HCT116 (cell line): ENCODE results near the gene PRCP. TPM values are rescaled to one million over a fixed set of nuclear protein-coding genes. Genes with fewer than 3 reads are reported as not detected.

ENCODE experiments used
- ATAC-seq: fragments of 200-7000 bp; cut with Tn5 transposase; 2 replicates; pipeline ENCODE4 v1.9.1; 2020; ENCODE audit warnings: mild to moderate bottlenecking, moderate library complexity
- BruUV-seq: library from RNA; stranded (reverse); fragments of 400-500 nt; replicated peaks from 2 replicates; lab custom pipeline; 2021; lab: Mats Ljungman, UMichigan
- CTCF ChIA-PET: fragments of 300-600 bp; sonication (Branson Sonifier 250); formaldehyde crosslinking; loops from one replicate; lab custom pipeline; 2021; ENCODE audit warnings: antibody characterized with exemption; lab: Charles Lee
- POLR2A ChIA-PET: fragments of 300-600, 350-600 bp; sonication (Branson Sonifier 250); formaldehyde crosslinking; loops from one replicate; lab custom pipeline; 2021; ENCODE audit warnings: antibody characterized with exemption; lab: Charles Lee
- RAD21 ChIA-PET, 2 experiments: fragments of 300-600 bp; sonication (Branson Sonifier 250); formaldehyde crosslinking; loops; one replicate each; lab custom pipeline; 2023; ENCODE audit warnings: low total read pairs in 2 of 2; ENCODE audit not compliant: uncharacterized antibody in 2 of 2, unreplicated experiment in 2 of 2, low non-redundant PET in 1 of 2; lab: Charles Lee
- DNase-seq: peaks from one replicate; pipeline ENCODE4 v3.0.0-alpha.2; 2010; ENCODE audit warnings: low read depth, low spot score
- H2AFZ ChIP-seq: fragments of 200-600 bp; shearing (Covaris generic), sonication (generic); 2 replicates; pipeline ENCODE4 v1.6.1; 2017; ENCODE audit warnings: low read depth, mixed run types, mixed read lengths, antibody characterized with exemption, low read length; ENCODE audit not compliant: poor library complexity, severe bottlenecking
- H3K27ac ChIP-seq: 2 replicates; pipeline ENCODE4 v1.5.1; 2012; ENCODE audit warnings: low read depth, low read length
- H3K27me3 ChIP-seq: fragments of 200-600 bp; sonication (generic); 2 replicates; pipeline ENCODE4 v1.6.1; 2016; ENCODE audit warnings: mixed run types, low read length, mixed read lengths; ENCODE audit not compliant: insufficient read depth
- H3K36me3 ChIP-seq, 2 experiments: fragments of 200-500 bp in 1 of 2; fragments of 200-600 bp in 1 of 2; sonication (Bioruptor generic) in 1 of 2; sonication (generic) in 1 of 2; 2 replicates each; pipeline versions ENCODE4 v1.5.1 to v1.6.1; 2014 to 2016; ENCODE audit warnings: low read length in 2 of 2, inconsistent platforms in 1 of 2, mixed read lengths in 1 of 2, mixed run types in 1 of 2; ENCODE audit not compliant: insufficient read depth in 2 of 2, control insufficient read depth in 1 of 2
- H3K4me1 ChIP-seq, 2 experiments: fragments of 200-600 bp in 1 of 2; sonication (generic) in 1 of 2; 2 replicates each; pipeline versions ENCODE4 v1.5.1 to v1.6.1; 2012 to 2017; ENCODE audit warnings: low read length in 2 of 2, inconsistent platforms in 1 of 2, mild to moderate bottlenecking in 1 of 2, mixed read lengths in 1 of 2, mixed run types in 1 of 2, moderate library complexity in 1 of 2; ENCODE audit not compliant: insufficient read depth in 2 of 2, control insufficient read depth in 1 of 2
- H3K4me2 ChIP-seq: fragments of 200-600 bp; sonication (generic); 2 replicates; pipeline ENCODE4 v1.6.1; 2017; ENCODE audit warnings: mixed run types, low read length, mixed read lengths
- H3K4me3 ChIP-seq, 2 experiments: fragments of 200-600 bp in 1 of 2; sonication (generic) in 1 of 2; replicated peaks in 1 of 2; 2 replicates each; pipeline ENCODE4 v1.5.1; 2011 to 2016; ENCODE audit warnings: low read length in 2 of 2, control low read depth in 1 of 2, low read depth in 1 of 2, mild to moderate bottlenecking in 1 of 2, mixed read lengths in 1 of 2, mixed run types in 1 of 2
- H3K79me2 ChIP-seq: fragments of 200-600 bp; sonication (generic); 2 replicates; pipeline ENCODE4 v1.6.1; 2017; ENCODE audit warnings: mild to moderate bottlenecking, mixed run types, low read length, moderate library complexity, mixed read lengths; ENCODE audit not compliant: insufficient read depth
- H3K9ac ChIP-seq: fragments of 200-600 bp; sonication (generic); 2 replicates; pipeline ENCODE4 v1.6.1; 2016; ENCODE audit warnings: low read length, mixed read lengths
- H3K9me2 ChIP-seq: fragments of 200-600 bp; sonication (generic), shearing (Covaris generic); 2 replicates; pipeline ENCODE4 v1.6.1; 2017; ENCODE audit warnings: mixed run types, mild to moderate bottlenecking, moderate library complexity; ENCODE audit not compliant: insufficient read depth
- H3K9me3 ChIP-seq, 2 experiments: fragments of 200-500 bp in 1 of 2; fragments of 200-600 bp in 1 of 2; sonication (Bioruptor generic) in 1 of 2; sonication (generic) in 1 of 2; 2 replicates each; pipeline ENCODE4 v1.6.1; 2014 to 2017; ENCODE audit warnings: low read length in 2 of 2, mixed read lengths in 2 of 2, inconsistent platforms in 1 of 2, low read depth in 1 of 2, mild to moderate bottlenecking in 1 of 2, mixed run types in 1 of 2, moderate library complexity in 1 of 2; ENCODE audit not compliant: control insufficient read depth in 1 of 2, insufficient read depth in 1 of 2
- H4K20me1 ChIP-seq: fragments of 200-600 bp; sonication (generic), shearing (Covaris generic); 2 replicates; pipeline ENCODE4 v1.6.1; 2017; ENCODE audit warnings: mixed run types, mild to moderate bottlenecking, moderate library complexity; ENCODE audit not compliant: insufficient read depth
- ATF3 ChIP-seq: IDR thresholded peaks from 2 replicates; pipeline ENCODE4 v1.6.1; 2012
- CTCF ChIP-seq, 3 experiments: fragments of 200-600 bp in 1 of 3; sonication (generic) in 1 of 3; IDR thresholded peaks in 2 of 3; conservative IDR thresholded peaks in 1 of 3; 2 replicates each; pipeline ENCODE4 v1.5.1; 2012 to 2017; ENCODE audit warnings: low read depth in 2 of 3, low read length in 2 of 3, antibody characterized with exemption in 1 of 3, borderline replicate concordance in 1 of 3, control low read depth in 1 of 3, mild to moderate bottlenecking in 1 of 3, mixed read lengths in 1 of 3, mixed run types in 1 of 3, moderate library complexity in 1 of 3; ENCODE audit not compliant: insufficient read depth in 1 of 3
- EZH2phosphoT487 ChIP-seq: fragments of 200-600 bp; IDR thresholded peaks from 2 replicates; pipeline ENCODE4 v1.6.1; 2018; ENCODE audit warnings: antibody characterized with exemption, borderline replicate concordance
- FOSL1 ChIP-seq: IDR thresholded peaks from 2 replicates; pipeline ENCODE4 v1.6.1; 2012; ENCODE audit warnings: low read depth
- JUND ChIP-seq: IDR thresholded peaks from 2 replicates; pipeline ENCODE4 v1.6.1; 2012
- SRF ChIP-seq: IDR thresholded peaks from 2 replicates; pipeline ENCODE4 v1.6.1; 2012; ENCODE audit warnings: low read depth
- TCF7L2 ChIP-seq: IDR thresholded peaks from 2 replicates; pipeline ENCODE4 v1.7.0; 2011; ENCODE audit warnings: borderline replicate concordance, inconsistent platforms; ENCODE audit not compliant: insufficient read depth, insufficient read length; ENCODE audit errors: extremely low read depth
- ZFX ChIP-seq: fragments of 450-650 bp; IDR thresholded peaks from 2 replicates; pipeline ENCODE4 v1.6.1; 2017
- intact Hi-C: fragments of 100-400 bp; cut with micrococcal nuclease; formaldehyde crosslinking; loops from 2 replicates; pipeline ENCODE4 v1.10.0; 2022
- total RNA-seq: library from RNA; stranded (reverse); gene quantifications from one replicate; pipeline ENCODE4 v1.2.1, GENCODE V29; 2021; ENCODE audit not compliant: unreplicated experiment

PRCP gene
- total RNA-seq, 1 experiment from 2014 or later = 50.0 TPM

GRCh38 chr11:82778776-82779175, 121.5 kb downstream of the PRCP start:
- Histone ChIP-seq H2AFZ (no peak overlapping the region), H3K9me3 (no peaks in the 10 kb centered on the region), H3K4me2 (no peak overlapping the region), H3K9me2 (no peaks in the 10 kb centered on the region), H3K4me1 (no peaks in the 10 kb centered on the region), H4K20me1 (no peaks in the 10 kb centered on the region), H3K27me3 (peaks cover 5% of the 10 kb centered on the region; the same call in 1 of the 2 replicates), H3K79me2 (no peaks in the 10 kb centered on the region), H3K4me3 (no peak overlapping the region), H3K36me3 (no peaks in the 10 kb centered on the region), H3K27ac (no peak overlapping the region), H3K9ac (no peak overlapping the region)
- intact Hi-C loops = loop anchor here (5.0 kb wide), 1 partner anchor 1044 kb away; no protein-coding TSS in a partner anchor
- no peak for TF ChIP-seq JUND
- no peak for TF ChIP-seq ATF3
- TF ChIP-seq CTCF (IDR thresholded peaks at IDR 0.05 in 2 of 3, conservative IDR thresholded peaks at IDR 0.05 in 1 of 3; ENCODE audit: borderline replicate concordance in 1 of 3, insufficient read depth in 1 of 3, low read depth in 2 of 3, low read length in 2 of 3) = no peak
- TF ChIP-seq TCF7L2 = no peak
- no peak for TF ChIP-seq ZFX
- no peak for TF ChIP-seq FOSL1
- no peak for TF ChIP-seq SRF
- TF ChIP-seq EZH2phosphoT487 = no peak
- no TSS peak for BruUV-seq
- RAD21 ChIA-PET = no interaction called here
- POLR2A ChIA-PET = no interaction called here
- DNase-seq (no peak), ATAC-seq (no peak)
- CTCF ChIA-PET = interaction anchor here (0.7 kb wide), 1 partner anchor 9 kb away, joined by 3 read pairs; no protein-coding TSS in a partner anchor
